Measurements from ENCODE around the gene ZFYVE27.

Gene ZFYVE27

DNA sequence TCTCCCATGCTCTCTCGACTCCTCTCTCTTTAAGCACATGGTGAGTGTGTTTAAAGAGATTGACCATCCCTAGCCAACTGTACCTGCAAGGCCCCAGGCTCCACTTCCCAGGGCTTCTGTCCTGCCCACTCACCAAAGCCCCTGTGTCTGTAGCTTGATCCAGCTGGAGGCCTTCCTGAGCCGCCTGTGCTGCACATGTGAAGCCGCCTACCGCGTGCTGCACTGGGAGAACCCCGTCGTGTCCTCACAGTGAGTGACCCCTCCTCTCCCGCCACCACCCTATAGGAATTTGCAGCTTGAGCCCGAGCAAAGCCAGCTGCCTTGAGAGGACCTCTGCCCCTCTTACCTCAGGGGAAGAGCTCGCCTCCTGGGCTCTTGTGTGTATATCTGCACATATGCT, 11.2 kb downstream of the ZFYVE27 start:
- DNase-seq: no peak

DNA sequence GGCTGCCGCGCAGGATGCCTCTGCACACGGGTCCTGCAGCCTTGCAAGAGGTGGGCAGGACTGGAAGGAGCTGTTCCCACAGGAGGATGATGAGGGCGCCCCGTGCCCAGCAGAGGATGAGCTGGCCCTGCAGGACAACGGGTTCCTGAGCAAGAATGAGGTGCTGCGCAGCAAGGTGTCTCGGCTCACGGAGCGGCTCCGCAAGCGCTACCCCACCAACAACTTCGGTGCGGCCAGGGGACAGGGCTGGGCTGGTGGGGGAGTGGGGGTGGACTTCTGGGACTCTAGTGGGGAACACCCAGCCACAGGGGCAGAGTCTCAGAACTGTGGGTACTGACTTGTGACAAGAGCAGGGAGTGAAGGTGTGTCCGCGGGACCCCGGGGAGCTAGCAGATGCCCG, 16.0 kb downstream of the ZFYVE27 start:
- DNase-seq: no peak

GRCh38 chr10:97754726-97755125, 17.8 kb downstream of the ZFYVE27 start:
- no peak for DNase-seq

DNA sequence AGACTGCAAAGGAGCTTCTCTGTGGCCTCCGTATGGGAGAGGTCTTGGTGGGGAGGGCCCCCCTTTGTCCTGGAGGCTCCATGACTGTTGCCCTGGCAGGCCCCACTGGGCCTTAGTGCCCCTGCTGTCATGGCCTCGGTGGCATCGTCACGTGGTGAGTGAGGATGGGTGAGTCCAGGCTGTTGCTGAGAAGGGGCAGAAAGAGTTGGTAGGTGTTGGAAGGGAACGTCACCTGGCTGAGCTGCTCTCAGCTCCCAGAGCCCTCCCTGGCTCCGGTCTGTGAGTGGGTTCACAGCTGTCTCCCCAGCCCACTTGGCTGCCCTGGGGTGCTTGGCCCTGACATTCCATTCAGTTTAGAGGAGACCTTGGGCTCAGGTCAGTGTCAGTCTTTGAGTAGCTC, 18.8 kb downstream of the ZFYVE27 start:
- DNase-seq: no peak

DNA sequence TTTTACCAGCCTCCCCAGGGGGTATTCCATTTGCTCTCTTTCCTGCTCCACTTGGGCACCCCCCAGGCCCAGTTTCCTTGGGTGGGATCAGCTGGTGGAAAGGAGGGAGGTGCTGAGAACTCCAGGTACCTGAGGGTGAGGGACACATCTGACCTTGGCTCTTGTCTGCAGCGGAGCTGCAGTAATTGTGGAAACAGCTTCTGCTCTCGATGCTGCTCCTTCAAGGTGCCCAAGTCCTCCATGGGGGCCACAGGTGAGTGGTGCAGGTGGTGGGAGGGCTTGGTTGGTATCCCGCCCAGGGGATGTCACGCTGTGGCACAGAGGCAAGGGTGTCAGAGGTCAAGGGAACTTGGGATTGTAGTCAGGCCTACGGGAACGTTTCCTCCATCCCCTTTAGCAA, 20.5 kb downstream of the ZFYVE27 start:
- DNase-seq: no peak

- DNase-seq: peak; percentile 49
Observed at GRCh38 chr10:97759158-97759887, 22.4 kb downstream of the ZFYVE27 start.

DNA sequence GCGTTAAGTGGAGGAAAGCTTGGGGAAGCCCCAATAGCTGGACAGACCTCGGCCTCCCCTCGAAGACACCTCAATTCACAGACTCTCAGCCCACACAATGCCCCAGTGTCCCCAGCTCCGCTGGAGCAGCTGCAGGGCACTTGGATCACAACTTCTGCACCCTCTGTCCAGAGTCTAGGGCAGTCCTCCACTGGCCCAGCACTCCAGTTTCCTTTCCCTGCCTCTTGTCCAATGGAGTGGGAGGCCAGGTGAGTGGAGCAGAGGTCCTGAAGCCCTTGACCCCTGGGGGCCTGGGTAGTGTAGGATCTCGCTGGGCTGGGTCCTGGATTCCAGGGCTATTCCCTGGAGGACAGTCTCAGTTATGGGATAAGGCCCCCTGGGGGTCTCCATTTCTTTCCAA, 23.0 kb downstream of the ZFYVE27 start:
- DNase-seq: no peak

- no peak for DNase-seq
Observed at GRCh38 chr10:97760461-97761257, 23.7 kb downstream of the ZFYVE27 start.

GRCh38 chr10:97761331-97761865, 24.5 kb downstream of the ZFYVE27 start:
- no peak for DNase-seq

- DNase-seq: no peak
Observed at GRCh38 chr10:97762056-97762455, 25.1 kb downstream of the ZFYVE27 start.

GRCh38 chr10:97762816-97763215, 25.9 kb downstream of the ZFYVE27 start:
- no peak for DNase-seq

GRCh38 chr10:97763411-97763810, 26.5 kb downstream of the ZFYVE27 start:
- DNase-seq: no peak

- DNase-seq: no peak
Observed at GRCh38 chr10:97763947-97764346, 27.0 kb downstream of the ZFYVE27 start.

DNA sequence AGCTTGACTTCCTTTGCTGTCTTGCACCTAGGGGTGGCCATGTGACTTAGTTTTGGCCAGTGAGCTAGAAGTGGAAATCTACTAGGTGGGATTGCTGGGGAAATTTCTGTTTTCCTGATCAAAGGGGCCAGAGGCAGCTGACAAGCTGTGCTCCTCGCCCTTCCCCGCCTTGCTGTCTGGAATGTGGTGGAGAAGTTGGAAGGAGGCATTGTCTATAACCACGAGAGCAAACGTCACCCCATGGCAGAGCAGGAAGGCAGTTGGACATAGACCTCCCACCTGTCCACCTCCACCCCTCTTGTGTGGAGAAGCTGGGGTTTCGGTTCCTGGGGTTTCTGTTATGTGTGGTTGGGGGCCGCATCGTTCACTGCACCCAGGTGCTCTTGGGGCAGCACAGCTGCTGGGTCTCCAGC, 27.6 kb downstream of the ZFYVE27 start:
- DNase-seq: no peak

- no peak for DNase-seq
Observed at GRCh38 chr10:97765201-97765600, 28.3 kb downstream of the ZFYVE27 start.

- DNase-seq: no peak
Observed at GRCh38 chr10:97766106-97766810, 29.3 kb downstream of the ZFYVE27 start.

DNA sequence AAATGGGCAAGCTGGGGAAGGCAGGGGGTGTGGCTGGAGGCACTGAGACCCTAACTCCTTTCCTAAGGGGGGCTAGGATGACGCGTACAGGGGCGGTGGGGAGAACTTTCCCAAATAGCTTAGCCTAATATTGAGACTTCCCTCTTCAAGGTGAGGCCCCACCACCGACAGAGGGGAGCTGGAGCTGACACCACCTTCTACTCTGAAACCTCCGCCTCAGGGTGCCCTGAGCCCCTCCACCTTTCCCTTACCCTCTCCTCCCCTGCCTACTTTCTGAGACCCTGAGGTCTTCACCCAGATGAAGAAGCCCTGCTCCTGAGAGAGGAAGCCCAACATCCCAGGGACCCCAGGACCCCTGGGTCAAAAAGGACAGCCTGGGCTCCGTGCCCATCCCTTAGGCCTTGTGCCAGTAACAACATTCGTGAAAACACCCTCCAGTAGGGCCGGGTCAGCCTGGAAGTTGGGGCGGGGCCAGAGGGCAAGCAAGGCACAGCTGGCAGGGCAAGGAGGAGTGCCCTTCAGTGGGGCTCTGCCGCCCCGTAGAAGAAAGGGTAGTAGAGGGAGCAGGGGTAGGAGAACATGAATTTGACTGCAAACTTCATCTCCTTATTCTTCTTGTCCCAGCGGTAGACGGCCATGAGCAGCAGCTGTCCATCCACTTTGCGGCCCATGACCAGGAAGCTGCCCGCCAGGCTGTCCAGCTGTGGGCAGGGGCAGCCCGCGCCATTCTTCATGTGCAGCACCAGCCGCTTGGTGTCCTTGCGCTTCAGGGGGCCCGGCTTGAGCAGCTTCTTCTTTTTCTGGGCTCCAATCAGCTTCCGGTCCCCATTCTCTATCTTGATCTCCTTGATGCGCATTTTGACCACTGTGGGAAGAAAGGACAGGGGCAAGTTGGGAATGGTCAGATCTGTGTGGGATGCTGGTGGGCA, 30.3 kb downstream of the ZFYVE27 start:
- DNase-seq: no peak

- no peak for DNase-seq
Observed at GRCh38 chr10:97768322-97769315, 31.7 kb downstream of the ZFYVE27 start.

GRCh38 chr10:97770255-97770654, 33.3 kb downstream of the ZFYVE27 start:
- no peak for DNase-seq

DNA sequence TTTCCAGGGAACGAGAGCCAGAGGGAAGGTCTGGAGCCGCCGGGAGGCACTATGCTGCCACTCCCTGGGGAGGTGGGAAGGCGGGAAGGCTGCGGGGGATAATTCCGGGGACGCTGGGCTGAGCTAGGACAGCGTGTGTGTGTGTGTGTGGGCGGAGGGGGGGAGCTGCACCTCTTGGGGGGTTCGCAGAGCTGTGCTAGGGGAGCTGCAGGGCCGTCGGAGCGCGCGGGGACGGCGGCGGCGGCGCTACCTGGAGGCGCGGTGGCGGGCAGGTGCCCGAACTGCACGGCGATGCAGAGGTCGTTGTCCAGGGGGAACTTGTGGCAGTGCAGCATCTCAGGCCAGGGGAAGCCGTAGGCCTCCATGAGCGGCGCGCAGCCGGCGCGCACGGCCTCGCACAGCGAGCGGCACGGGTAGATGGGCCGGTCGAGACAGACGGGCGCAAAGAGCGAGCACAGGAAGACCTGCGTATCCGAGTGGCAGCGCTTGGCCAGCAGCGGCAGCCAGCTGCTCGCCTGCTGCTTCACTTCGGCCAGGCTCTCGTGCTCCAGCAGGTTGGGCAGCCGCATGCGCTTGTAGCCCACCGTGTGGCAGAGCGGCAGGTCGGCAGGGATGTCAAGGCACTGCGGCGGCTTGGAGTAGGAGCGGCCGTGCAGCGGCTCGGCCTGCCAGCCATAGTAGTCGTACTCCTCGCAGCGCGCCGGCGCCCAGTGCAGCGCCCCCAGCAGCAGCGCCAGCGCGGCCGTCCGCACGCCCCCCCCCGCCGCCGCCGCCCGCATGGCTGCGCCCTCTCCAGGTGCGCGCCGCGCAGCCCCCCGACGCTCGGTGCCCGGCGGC, 34.3 kb downstream of the ZFYVE27 start:
- no peak for DNase-seq
